Measurements from ENCODE around the gene SREBF2.

Gene SREBF2

GRCh38 chr22:41800348-41801146 lies 32.4 kb upstream of the SREBF2 start, which contains the start of gene CCDC134:
Gene CCDC134, plus strand, starts transcription at chr22:41800679. Its CDS starts 8,212 bp downstream, at chr22:41808891.
- no peak for TF ChIP-seq CTCF (IDR thresholded peaks at IDR 0.05; ENCODE audit: insufficient read depth, low read length, missing control alignments)
- peak within 1 kb of the TSS; percentile 99 for H3K4me3 ChIP-seq (ENCODE audit: low read depth, low read length)
- DNase-seq (ENCODE audit: low read depth, low spot score), result no peak
- CTCF ChIA-PET, result interaction anchor here (0.7 to 3.2 kb wide), 11 partner anchors 10 to 144 kb away, joined by 3 to 30 read pairs (median 4); partner anchors contain the start of gene MEI1
- POLR2A ChIA-PET, result interaction anchor here (0.5 to 1.2 kb wide), 3 partner anchors 32 to 54 kb away, joined by 3 to 5 read pairs (median 3); partner anchors contain the start of gene SREBF2

DNA sequence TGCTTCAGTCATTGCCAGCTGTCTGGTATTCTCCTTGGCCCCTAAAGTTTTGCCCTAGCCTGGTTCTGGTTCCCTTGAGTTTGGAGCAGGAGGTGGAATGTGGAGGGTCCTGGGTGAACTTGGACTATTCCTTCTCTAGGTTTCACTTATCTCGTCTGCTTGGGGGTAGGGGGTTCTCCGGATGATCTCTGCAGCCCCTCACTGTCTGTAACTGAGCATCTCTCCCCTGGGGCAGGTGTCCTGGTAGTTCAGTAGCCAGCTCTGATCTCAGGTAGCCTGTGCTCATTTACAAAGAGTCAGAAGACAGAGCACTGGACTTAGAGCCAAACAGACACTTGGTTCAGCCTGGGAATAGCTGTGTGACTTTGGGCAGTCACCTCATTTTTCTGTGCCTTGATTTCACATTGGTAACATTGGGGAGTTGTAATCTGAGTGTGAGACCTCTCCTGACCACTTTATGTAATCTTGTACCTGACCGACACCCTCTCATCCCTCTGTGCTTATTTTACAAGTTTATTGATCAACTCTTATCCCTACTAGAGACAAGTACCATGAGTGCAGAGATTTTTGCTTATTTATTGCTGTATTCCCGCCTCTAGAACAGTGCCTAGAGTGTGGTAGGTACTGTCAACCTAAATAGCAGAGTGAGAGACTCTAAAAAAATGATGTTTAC lies 31.6 kb upstream of the SREBF2 start:
- no peak for TF ChIP-seq CTCF (IDR thresholded peaks at IDR 0.05; ENCODE audit: insufficient read depth, low read length, missing control alignments)
- no peak for DNase-seq (ENCODE audit: low read depth, low spot score)
- ChIA-PET CTCF (interaction anchor here (0.8 to 3.2 kb wide), 6 partner anchors 14 to 140 kb away, joined by 3 to 30 read pairs (median 6); partner anchors contain the start of gene MEI1), POLR2A (interaction anchor here (0.5 to 1.2 kb wide), 2 partner anchors 31 to 54 kb away, joined by 3 to 5 read pairs; partner anchors contain the start of gene SREBF2)
- peak overlapping the region; percentile 99 for H3K4me3 ChIP-seq (ENCODE audit: low read depth, low read length)

DNA sequence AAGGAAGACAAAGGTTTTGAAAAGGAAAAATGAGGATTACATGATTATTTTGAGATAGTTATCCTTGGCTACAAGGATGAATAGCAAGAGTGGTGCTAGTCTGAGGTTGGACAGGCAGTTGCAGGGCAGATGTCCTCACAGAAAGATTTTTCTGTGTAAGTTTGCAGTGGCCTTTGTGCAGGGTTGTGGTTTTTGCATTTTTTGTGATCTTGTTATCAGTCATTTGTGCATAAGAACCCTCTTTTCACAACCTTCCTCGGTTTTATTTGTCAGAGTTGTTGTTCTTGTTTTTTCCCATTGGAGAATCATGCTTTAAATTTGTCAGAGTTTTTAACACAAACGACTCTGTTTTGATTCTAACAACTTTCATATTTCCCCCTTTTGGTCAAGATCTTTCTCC lies 31.0 kb upstream of the SREBF2 start:
- peak overlapping the region; percentile 9; the same call in 1 of the 2 replicates for H3K4me3 ChIP-seq (ENCODE audit: low read depth, low read length)
- CTCF ChIA-PET, result interaction anchor here (2.3 to 3.2 kb wide), 2 partner anchors 55 to 104 kb away, joined by 15 to 30 read pairs; partner anchors contain the start of gene MEI1
- TF ChIP-seq CTCF (IDR thresholded peaks at IDR 0.05; ENCODE audit: insufficient read depth, low read length, missing control alignments), result no peak
- POLR2A ChIA-PET, result no interaction called here
- DNase-seq (ENCODE audit: low read depth, low spot score), result no peak

DNA sequence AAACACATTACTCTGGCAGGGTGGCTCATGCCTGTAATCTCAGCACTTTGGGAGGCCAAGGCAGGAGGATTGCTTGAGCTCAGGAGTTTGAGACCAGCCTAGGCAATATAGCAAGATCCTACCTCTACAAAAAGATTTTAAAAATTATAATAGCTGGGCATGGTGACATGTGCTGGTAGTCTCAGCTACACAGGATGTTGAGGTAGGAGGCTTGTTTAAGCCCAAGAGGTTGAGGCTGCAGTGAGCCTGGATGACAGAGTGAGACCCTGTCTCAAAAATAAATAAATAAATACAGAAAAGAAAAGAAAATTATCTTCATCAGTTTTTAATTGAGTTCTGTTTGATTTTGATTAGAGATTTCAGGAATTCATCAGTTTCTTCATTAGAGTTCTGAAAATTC lies 27.3 kb upstream of the SREBF2 start:
- ChIA-PET POLR2A (no interaction called here), CTCF (no interaction called here)
- H3K4me3 ChIP-seq (ENCODE audit: low read depth, low read length), result no peak overlapping the region
- no peak for TF ChIP-seq CTCF (IDR thresholded peaks at IDR 0.05; ENCODE audit: insufficient read depth, low read length, missing control alignments)
- no peak for DNase-seq (ENCODE audit: low read depth, low spot score)

DNA sequence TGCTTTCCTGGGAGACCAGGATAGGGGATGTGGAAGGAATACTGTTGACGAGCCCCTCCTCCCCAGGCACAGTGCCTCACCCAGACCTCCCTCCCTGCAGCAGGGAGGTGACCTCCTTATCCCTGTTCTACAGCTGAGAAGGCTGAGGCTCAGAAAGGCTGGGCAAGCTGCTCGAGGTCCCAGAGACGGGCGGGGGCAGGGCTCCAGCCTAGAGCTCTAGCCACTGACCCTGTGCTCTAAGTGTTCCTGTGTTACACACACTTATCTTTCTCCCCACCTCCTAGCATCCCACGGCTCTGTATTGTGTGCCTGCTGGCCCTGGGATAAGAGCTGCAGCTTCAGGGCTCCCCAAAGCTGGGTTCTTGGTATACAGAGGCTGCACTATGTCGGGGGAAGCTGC lies 24.5 kb upstream of the SREBF2 start:
- no peak for TF ChIP-seq CTCF (IDR thresholded peaks at IDR 0.05; ENCODE audit: insufficient read depth, low read length, missing control alignments)
- ChIA-PET POLR2A (no interaction called here), CTCF (interaction anchor here (0.7 kb wide), 1 partner anchor 49 kb away, joined by 3 read pairs; no protein-coding TSS in a partner anchor)
- no peak for DNase-seq (ENCODE audit: low read depth, low spot score)
- H3K4me3 ChIP-seq (ENCODE audit: low read depth, low read length), result no peak overlapping the region

DNA sequence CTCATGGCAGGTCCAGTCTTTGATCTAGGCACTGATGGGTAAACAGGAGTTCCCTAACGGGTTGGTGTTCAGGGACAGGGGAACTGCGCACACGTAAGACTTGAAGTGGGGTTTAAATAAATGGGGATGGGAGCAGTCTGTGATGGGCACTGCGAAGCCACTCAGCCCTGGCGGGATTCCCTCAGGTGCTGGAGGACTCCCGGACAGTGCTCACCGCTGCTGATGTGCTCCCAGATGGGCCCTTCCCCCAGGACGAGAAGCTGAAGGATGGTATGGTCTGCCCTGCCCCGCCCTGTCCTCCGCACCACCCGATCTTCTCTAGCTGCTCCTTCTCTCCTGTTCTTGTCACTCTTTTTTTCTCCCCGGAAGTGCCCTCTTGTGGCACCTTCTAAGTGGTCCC lies 22.9 kb upstream of the SREBF2 start:
- ChIA-PET POLR2A (no interaction called here), CTCF (interaction anchor here (0.7 to 1.6 kb wide), 3 partner anchors 10 to 131 kb away, joined by 3 to 6 read pairs (median 3); partner anchors contain the start of gene CCDC134)
- no peak for DNase-seq (ENCODE audit: low read depth, low spot score)
- H3K4me3 ChIP-seq (ENCODE audit: low read depth, low read length), result no peak overlapping the region
- no peak for TF ChIP-seq CTCF (IDR thresholded peaks at IDR 0.05; ENCODE audit: insufficient read depth, low read length, missing control alignments)
